ENCODE measurements around the gene TEX13C. TPM values are rescaled to one million over a fixed set of nuclear protein-coding genes. Genes with fewer than 3 reads are reported as not detected.

Gene TEX13C
- total and polyA plus RNA-seq, 4 donors, result not detected

- no peaks in the 10 kb centered on the region for H3K27me3 ChIP-seq (ENCODE audit: control insufficient read depth in 4 of 4, insufficient read depth in 4 of 4, low read length in 3 of 4)
- H3K4me1 ChIP-seq (ENCODE audit: control insufficient read depth in 4 of 4, insufficient read depth in 4 of 4, low read length in 3 of 4), result peaks cover 2 to 15% (median 8%) of the 10 kb centered on the region in 4 donors
- H3K36me3 ChIP-seq (ENCODE audit: control insufficient read depth in 4 of 4, insufficient read depth in 3 of 4, low read depth in 1 of 4, low read length in 3 of 4), result no peaks in the 10 kb centered on the region
- H3K9ac ChIP-seq (ENCODE audit: low read depth in 1 of 2, low read length in 2 of 2), result no peak overlapping the region
- DNase-seq (ENCODE audit: low spot score), result no peak
- no peak overlapping the region for H3K4me3 ChIP-seq (ENCODE audit: low read depth in 1 of 3, low read length in 3 of 3)
- H3K27ac ChIP-seq (ENCODE audit: low read depth in 1 of 2, low read length in 2 of 2), result no peak overlapping the region
- H3K9me3 ChIP-seq (ENCODE audit: control insufficient read depth in 4 of 4, low read length in 3 of 4), result no peaks in the 10 kb centered on the region
- 94% methylated on average over 3 of the region's 3 CpGs for WGBS
- TF ChIP-seq MAX (IDR thresholded peaks at IDR 0.05) (no peak), FOXA1 (IDR thresholded peaks at IDR 0.05) (no peak), GABPA (IDR thresholded peaks at IDR 0.05 in 1 of 2, conservative IDR thresholded peaks at IDR 0.05 in 1 of 2) (no peak), HNF4A (conservative IDR thresholded peaks at IDR 0.05) (no peak), TAF1 (conservative IDR thresholded peaks at IDR 0.05) (no peak), EGR1 (IDR thresholded peaks at IDR 0.05; ENCODE audit: low read depth in 2 of 2) (no peak), FOXA2 (IDR thresholded peaks at IDR 0.05) (no peak), YY1 (IDR thresholded peaks at IDR 0.05) (no peak), CTCF (IDR thresholded peaks at IDR 0.05; ENCODE audit: low read depth, low read length, missing input control) (no peak), SP1 (IDR thresholded peaks at IDR 0.05) (no peak)
- TF ChIP-seq, protein P1, sequence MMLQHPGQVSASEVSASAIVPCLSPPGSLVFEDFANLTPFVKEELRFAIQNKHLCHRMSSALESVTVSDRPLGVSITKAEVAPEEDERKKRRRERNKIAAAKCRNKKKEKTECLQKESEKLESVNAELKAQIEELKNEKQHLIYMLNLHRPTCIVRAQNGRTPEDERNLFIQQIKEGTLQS (IDR thresholded peaks at IDR 0.05), result no peak
Measured at GRCh38 chrX:125289920-125290319, 29.8 kb upstream of the TEX13C start.

- H3K9ac ChIP-seq (ENCODE audit: low read depth in 1 of 2, low read length in 2 of 2), result no peak overlapping the region
- H3K27ac ChIP-seq (ENCODE audit: low read depth in 1 of 2, low read length in 2 of 2), result no peak overlapping the region
- DNase-seq (ENCODE audit: low spot score), result no peak
- TF ChIP-seq, protein P1 (IDR thresholded peaks at IDR 0.05), result no peak
- TF ChIP-seq REST (IDR thresholded peaks at IDR 0.05) (no peak), TAF1 (conservative IDR thresholded peaks at IDR 0.05) (no peak), FOXA1 (IDR thresholded peaks at IDR 0.05) (peak; percentile 95), GABPA (IDR thresholded peaks at IDR 0.05 in 1 of 2, conservative IDR thresholded peaks at IDR 0.05 in 1 of 2) (no peak), SP1 (IDR thresholded peaks at IDR 0.05) (peak; percentile 26), NR2F2 (IDR thresholded peaks at IDR 0.05) (no peak), MAX (IDR thresholded peaks at IDR 0.05) (no peak), CTCF (IDR thresholded peaks at IDR 0.05; ENCODE audit: low read depth, low read length, missing input control) (no peak), RXRA (IDR thresholded peaks at IDR 0.05) (peak in 1 of 2 donors; percentile 33), JUND (IDR thresholded peaks at IDR 0.05) (peak in 1 of 2 donors; percentile 24), FOXA2 (IDR thresholded peaks at IDR 0.05) (peak; percentile 95), YY1 (IDR thresholded peaks at IDR 0.05) (no peak), HNF4A (conservative IDR thresholded peaks at IDR 0.05) (peak; percentile 55 to 66), HNF4G (IDR thresholded peaks at IDR 0.05) (no peak), EGR1 (IDR thresholded peaks at IDR 0.05; ENCODE audit: low read depth in 2 of 2) (no peak), RAD21 (IDR thresholded peaks at IDR 0.05) (peak in 1 of 2 donors; percentile 14)
- TF ChIP-seq, protein P2, sequence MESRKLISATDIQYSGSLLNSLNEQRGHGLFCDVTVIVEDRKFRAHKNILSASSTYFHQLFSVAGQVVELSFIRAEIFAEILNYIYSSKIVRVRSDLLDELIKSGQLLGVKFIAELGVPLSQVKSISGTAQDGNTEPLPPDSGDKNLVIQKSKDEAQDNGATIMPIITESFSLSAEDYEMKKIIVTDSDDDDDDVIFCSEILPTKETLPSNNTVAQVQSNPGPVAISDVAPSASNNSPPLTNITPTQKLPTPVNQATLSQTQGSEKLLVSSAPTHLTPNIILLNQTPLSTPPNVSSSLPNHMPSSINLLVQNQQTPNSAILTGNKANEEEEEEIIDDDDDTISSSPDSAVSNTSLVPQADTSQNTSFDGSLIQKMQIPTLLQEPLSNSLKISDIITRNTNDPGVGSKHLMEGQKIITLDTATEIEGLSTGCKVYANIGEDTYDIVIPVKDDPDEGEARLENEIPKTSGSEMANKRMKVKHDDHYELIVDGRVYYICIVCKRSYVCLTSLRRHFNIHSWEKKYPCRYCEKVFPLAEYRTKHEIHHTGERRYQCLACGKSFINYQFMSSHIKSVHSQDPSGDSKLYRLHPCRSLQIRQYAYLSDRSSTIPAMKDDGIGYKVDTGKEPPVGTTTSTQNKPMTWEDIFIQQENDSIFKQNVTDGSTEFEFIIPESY (IDR thresholded peaks at IDR 0.05), result no peak
- H3K27me3 ChIP-seq (ENCODE audit: control insufficient read depth in 4 of 4, insufficient read depth in 4 of 4, low read length in 3 of 4), result no peaks in the 10 kb centered on the region
- H3K36me3 ChIP-seq (ENCODE audit: control insufficient read depth in 4 of 4, insufficient read depth in 3 of 4, low read depth in 1 of 4, low read length in 3 of 4), result no peaks in the 10 kb centered on the region
- no peaks in the 10 kb centered on the region for H3K9me3 ChIP-seq (ENCODE audit: control insufficient read depth in 4 of 4, low read length in 3 of 4)
- no peak overlapping the region for H3K4me3 ChIP-seq (ENCODE audit: low read depth in 1 of 3, low read length in 3 of 3)
- peaks cover 2 to 17% (median 8%) of the 10 kb centered on the region in 4 donors for H3K4me1 ChIP-seq (ENCODE audit: control insufficient read depth in 4 of 4, insufficient read depth in 4 of 4, low read length in 3 of 4)
Measured at GRCh38 chrX:125291124-125291523, 28.5 kb upstream of the TEX13C start.
